ENCODE measurements around the gene NDN. TPM values are rescaled to one million over a fixed set of nuclear protein-coding genes. Genes with fewer than 3 reads are reported as not detected.

Gene NDN
- total RNA-seq, 2 experiments from 2014 or later, result 1.2 to 1.9 TPM

Other genes with a start within 250 kb of the NDN start
- not detected for gene GOLGA6L2, start 240.1 kb downstream of the NDN start, total RNA-seq
- 1 to 10 TPM; 1.4 to 2.2 TPM for gene MKRN3, start 121.6 kb downstream of the NDN start, total RNA-seq
- not detected for gene MAGEL2, start 39.4 kb downstream of the NDN start, total RNA-seq

Data from activated CD4-positive, alpha-beta T cell treated with anti-CD3 and anti-CD28 coated beads for 36 hours (primary cell).